Panc1 (cell line): ENCODE measurements around the gene CEPT1. TPM values are rescaled to one million over a fixed set of nuclear protein-coding genes. Genes with fewer than 3 reads are reported as not detected.

Experiments used
- ATAC-seq: fragments of 200-7000 bp; cut with Tn5 transposase; 2 replicates; pipeline ENCODE4 v1.9.1; 2020; ENCODE audit warnings: mild to moderate bottlenecking, moderate library complexity
- BruUV-seq: library from RNA; stranded (reverse); fragments of 400-500 nt; replicated peaks from 2 replicates; lab custom pipeline; 2021; lab: Mats Ljungman, UMichigan
- CTCF ChIA-PET: fragments of 300-600 bp; sonication (Branson Sonifier 250); formaldehyde crosslinking; loops from one replicate; lab custom pipeline; 2022; ENCODE audit warnings: antibody characterized with exemption; lab: Charles Lee
- POLR2A ChIA-PET: fragments of 300-600 bp; sonication (Branson Sonifier 250); formaldehyde crosslinking; loops from one replicate; lab custom pipeline; 2022; ENCODE audit warnings: antibody characterized with exemption; lab: Charles Lee
- DNase-seq: peaks from one replicate; pipeline ENCODE4 v3.0.0-alpha.2; 2010; ENCODE audit warnings: low read depth, low spot score
- H3K27ac ChIP-seq: 2 replicates; pipeline ENCODE4 v1.5.1; 2011; ENCODE audit warnings: mild to moderate bottlenecking, low read length, inconsistent platforms
- H3K27me3 ChIP-seq: fragments of 200-500 bp; sonication (Bioruptor generic); 2 replicates; pipeline ENCODE4 v1.6.0; 2014; ENCODE audit warnings: low read length, inconsistent platforms; ENCODE audit not compliant: control insufficient read depth, insufficient read depth
- H3K36me3 ChIP-seq: fragments of 200-500 bp; sonication (Bioruptor generic); 2 replicates; pipeline ENCODE4 v1.5.1; 2014; ENCODE audit warnings: inconsistent platforms, mild to moderate bottlenecking, low read length, moderate library complexity; ENCODE audit not compliant: control insufficient read depth, insufficient read depth
- H3K4me1 ChIP-seq: 2 replicates; pipeline ENCODE4 v1.5.1; 2011; ENCODE audit warnings: inconsistent platforms, mild to moderate bottlenecking, low read length, moderate library complexity; ENCODE audit not compliant: control insufficient read depth, insufficient read depth
- H3K4me3 ChIP-seq, 2 experiments: 2 replicates each; pipeline ENCODE4 v1.5.1; 2011 to 2012; ENCODE audit warnings: low read depth in 2 of 2, low read length in 2 of 2, mild to moderate bottlenecking in 2 of 2, inconsistent platforms in 1 of 2, moderate library complexity in 1 of 2
- H3K9me3 ChIP-seq: fragments of 200-500 bp; sonication (Bioruptor generic); 2 replicates; pipeline ENCODE4 v1.5.1; 2014; ENCODE audit warnings: low read depth, mild to moderate bottlenecking, inconsistent platforms, low read length, moderate library complexity; ENCODE audit not compliant: control insufficient read depth, insufficient read depth
- CTCF ChIP-seq: fragments of 450-650 bp; IDR thresholded peaks from 2 replicates; pipeline ENCODE4 v1.5.1; 2017; ENCODE audit warnings: mild to moderate bottlenecking
- POLR2AphosphoS5 ChIP-seq: IDR thresholded peaks from 2 replicates; pipeline ENCODE4 v1.6.1; 2012; ENCODE audit warnings: mild to moderate bottlenecking, low read depth, low read length, moderate library complexity
- SIN3A ChIP-seq: IDR thresholded peaks from 2 replicates; pipeline ENCODE4 v1.6.1; 2012; ENCODE audit warnings: low read depth, mild to moderate bottlenecking, low read length, moderate library complexity, borderline replicate concordance; ENCODE audit not compliant: insufficient read depth
- TCF7L2 ChIP-seq: IDR thresholded peaks from 2 replicates; pipeline ENCODE4 v1.6.1; 2011; ENCODE audit warnings: mild to moderate bottlenecking, low read depth, low read length, inconsistent platforms
- in situ Hi-C: cut with HindIII; loops from 2 replicates; pipeline ENCODE4 v1.10.0; 2016; ENCODE audit warnings: low sequenced_read_pairs, low pct_unique_long_range_greater_than_20kb
- intact Hi-C: fragments of 100-400 bp; cut with micrococcal nuclease; formaldehyde crosslinking; loops from one replicate; pipeline ENCODE4 v1.10.0; 2022; ENCODE audit not compliant: unreplicated experiment
- total RNA-seq: library from RNA; stranded (reverse); gene quantifications from one replicate; pipeline ENCODE4 v1.2.1, GENCODE V29; 2021; ENCODE audit not compliant: unreplicated experiment
- TF ChIP-seq, protein P1 (sequence below), 2 experiments: IDR thresholded peaks; 2 replicates each; pipeline ENCODE4 v1.6.1; 2011 to 2012; ENCODE audit warnings: low read depth in 2 of 2, control low read depth in 1 of 2, low read length in 1 of 2, mild to moderate bottlenecking in 1 of 2, moderate library complexity in 1 of 2; ENCODE audit not compliant: insufficient read depth in 1 of 2

Gene CEPT1
- total RNA-seq, 1 experiment from 2014 or later, result 21.9 TPM

DNA sequence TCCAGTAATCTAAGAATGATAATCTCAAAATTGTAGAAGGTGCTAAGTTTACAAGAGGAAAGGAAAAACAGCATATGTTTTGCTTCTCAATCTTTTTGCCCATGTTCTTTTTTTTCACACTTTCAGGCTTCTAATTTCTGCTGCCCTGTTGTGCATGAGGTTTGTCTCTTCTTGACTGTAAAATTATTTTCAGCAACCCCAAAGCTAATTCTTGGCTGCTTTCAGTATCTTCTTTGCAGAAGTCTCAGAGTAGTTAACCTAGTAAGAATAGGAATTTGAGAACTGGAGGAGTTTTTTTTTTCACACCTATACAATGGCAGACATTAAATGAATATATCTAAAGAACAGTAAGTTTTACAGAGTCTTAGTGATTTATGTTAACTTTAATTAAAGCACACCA, 34.0 kb downstream of the CEPT1 start:
- H3K36me3 ChIP-seq, result peaks cover 3% of the 10 kb centered on the region; the same call in 1 of the 2 replicates
- intact Hi-C loops, result no loop called here

DNA sequence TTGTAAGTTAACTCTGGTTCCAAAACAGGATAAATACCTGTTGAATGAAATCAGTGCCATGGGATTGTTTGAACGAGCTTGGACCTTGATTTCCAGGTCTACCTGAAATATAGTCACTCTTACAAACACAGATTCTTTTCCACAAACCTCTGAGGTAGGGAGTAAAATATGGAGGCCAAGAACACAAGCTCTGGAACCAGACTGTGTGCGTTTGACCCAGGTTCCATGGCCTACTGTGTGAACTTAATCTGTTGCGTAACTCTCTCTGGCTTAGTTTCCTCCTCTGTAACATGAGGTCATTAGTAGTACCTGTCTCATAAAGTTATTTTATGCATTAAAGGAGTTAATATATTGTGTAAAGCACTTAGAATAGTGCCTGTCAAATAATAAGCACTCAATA, 35.3 kb downstream of the CEPT1 start:
- ChIA-PET CTCF (no interaction called here), POLR2A (no interaction called here)
- Histone ChIP-seq H3K4me1 (no peaks in the 10 kb centered on the region), H3K27ac (no peak overlapping the region), H3K9me3 (no peaks in the 10 kb centered on the region), H3K36me3 (peaks cover 3% of the 10 kb centered on the region; the same call in 1 of the 2 replicates), H3K27me3 (no peaks in the 10 kb centered on the region), H3K4me3 (no peak overlapping the region)
- intact Hi-C loops (no loop called here), in situ Hi-C loops (no loop called here)
- BruUV-seq, result no TSS peak
- TF ChIP-seq CTCF (no peak), TCF7L2 (no peak), POLR2AphosphoS5 (no peak), SIN3A (no peak)
- TF ChIP-seq, protein P1, sequence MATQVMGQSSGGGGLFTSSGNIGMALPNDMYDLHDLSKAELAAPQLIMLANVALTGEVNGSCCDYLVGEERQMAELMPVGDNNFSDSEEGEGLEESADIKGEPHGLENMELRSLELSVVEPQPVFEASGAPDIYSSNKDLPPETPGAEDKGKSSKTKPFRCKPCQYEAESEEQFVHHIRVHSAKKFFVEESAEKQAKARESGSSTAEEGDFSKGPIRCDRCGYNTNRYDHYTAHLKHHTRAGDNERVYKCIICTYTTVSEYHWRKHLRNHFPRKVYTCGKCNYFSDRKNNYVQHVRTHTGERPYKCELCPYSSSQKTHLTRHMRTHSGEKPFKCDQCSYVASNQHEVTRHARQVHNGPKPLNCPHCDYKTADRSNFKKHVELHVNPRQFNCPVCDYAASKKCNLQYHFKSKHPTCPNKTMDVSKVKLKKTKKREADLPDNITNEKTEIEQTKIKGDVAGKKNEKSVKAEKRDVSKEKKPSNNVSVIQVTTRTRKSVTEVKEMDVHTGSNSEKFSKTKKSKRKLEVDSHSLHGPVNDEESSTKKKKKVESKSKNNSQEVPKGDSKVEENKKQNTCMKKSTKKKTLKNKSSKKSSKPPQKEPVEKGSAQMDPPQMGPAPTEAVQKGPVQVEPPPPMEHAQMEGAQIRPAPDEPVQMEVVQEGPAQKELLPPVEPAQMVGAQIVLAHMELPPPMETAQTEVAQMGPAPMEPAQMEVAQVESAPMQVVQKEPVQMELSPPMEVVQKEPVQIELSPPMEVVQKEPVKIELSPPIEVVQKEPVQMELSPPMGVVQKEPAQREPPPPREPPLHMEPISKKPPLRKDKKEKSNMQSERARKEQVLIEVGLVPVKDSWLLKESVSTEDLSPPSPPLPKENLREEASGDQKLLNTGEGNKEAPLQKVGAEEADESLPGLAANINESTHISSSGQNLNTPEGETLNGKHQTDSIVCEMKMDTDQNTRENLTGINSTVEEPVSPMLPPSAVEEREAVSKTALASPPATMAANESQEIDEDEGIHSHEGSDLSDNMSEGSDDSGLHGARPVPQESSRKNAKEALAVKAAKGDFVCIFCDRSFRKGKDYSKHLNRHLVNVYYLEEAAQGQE (IDR thresholded peaks at IDR 0.05; ENCODE audit: insufficient read depth in 1 of 2, low read depth in 2 of 2, low read length in 1 of 2), result no peak
- ATAC-seq, result no peak
- no peak for DNase-seq

More for the DNA sequence above, 34.0 kb downstream of the CEPT1 start:
- CTCF ChIA-PET, result no interaction called here
- DNase-seq (no peak), ATAC-seq (no peak)
- TF ChIP-seq SIN3A, result no peak
- no peak for TF ChIP-seq CTCF
- TF ChIP-seq, protein P1 (IDR thresholded peaks at IDR 0.05; ENCODE audit: insufficient read depth in 1 of 2, low read depth in 2 of 2, low read length in 1 of 2), result no peak
- no peak for TF ChIP-seq POLR2AphosphoS5
- TF ChIP-seq TCF7L2, result no peak
- POLR2A ChIA-PET, result no interaction called here
- BruUV-seq, result no TSS peak
- in situ Hi-C loops, result no loop called here
- Histone ChIP-seq H3K4me1 (no peaks in the 10 kb centered on the region), H3K9me3 (no peaks in the 10 kb centered on the region), H3K4me3 (no peak overlapping the region), H3K27ac (no peak overlapping the region), H3K27me3 (no peaks in the 10 kb centered on the region)
